GM21515 (cell line): ENCODE data around the gene BLOC1S4.

Experiments used
- ATAC-seq: cut with Tn5 transposase; IDR thresholded peaks from one replicate; pipeline ENCODE4 v1.9.1; 2021; ENCODE audit not compliant: unreplicated experiment

The BLOC1S4 gene

DNA sequence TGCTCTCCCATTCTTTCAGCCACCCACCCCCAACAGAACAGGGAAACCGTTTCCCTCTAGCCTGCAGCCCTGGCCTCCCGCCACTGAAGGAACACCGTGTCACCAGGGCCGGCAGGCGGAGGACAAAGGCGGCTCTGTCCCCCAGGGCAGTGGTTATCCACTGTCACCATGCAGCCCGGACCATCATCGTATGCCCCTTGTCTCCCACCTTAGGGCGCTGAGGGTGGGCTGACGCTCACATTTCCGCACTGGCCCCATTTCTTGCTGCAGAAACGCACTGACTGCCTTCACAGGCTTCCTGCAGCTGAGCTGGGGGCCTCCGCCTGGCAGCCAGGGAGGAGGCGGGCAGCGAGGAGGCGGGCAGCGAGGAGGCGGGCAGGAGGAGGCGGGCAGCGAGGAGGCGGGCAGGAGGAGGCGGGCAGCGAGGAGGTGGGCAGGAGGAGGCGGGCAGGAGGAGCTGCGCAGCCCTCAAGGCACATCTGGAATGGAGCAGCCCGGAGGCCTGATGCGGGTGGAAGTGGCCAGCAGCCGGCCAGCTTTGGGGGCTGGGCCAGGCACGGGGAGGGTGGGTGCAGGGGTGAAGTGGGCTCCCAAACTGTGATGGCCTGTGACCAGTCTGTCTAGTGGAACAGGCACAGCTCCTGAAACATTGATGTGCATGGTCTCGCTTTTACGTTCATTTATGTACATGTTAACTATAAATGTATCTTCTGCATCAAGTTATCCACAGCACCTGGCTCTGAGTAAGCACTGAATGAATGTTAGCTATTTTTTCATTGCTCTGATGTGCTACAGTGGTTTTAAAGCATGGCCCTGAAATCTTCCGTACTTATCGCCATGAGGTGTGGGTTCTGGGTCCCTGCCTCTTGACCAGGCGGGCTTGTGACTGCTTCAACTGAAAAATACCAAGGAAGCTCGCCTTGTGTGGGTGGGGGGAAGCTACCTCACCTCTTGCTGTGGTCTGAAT is 46.0 kb downstream of the BLOC1S4 start:
- no peak for ATAC-seq

DNA sequence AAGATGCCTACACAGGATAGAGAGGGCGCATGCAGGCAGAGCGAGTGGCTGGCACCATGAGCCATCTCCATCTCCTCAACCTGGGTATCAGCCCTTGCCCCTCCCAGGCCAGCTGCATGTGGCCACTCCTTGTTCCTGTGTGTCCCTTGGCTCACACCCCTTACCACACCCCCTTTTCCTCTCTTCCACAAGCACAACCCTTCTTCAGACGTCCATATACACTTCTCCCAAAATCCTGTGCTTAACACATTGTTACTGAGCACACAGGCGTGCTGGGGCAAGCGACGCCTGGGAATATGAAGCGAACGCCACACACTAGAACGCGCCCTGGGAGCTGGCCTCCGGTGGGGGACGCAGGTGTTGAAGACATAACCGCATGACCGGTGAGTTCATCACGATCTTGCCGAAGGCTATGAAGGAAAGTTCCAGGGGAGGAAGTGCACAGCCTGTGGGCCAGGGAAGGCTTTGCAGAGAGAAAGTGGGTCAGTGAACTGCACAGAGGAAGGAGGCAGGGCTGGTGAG is 47.4 kb downstream of the BLOC1S4 start:
- no peak for ATAC-seq

DNA sequence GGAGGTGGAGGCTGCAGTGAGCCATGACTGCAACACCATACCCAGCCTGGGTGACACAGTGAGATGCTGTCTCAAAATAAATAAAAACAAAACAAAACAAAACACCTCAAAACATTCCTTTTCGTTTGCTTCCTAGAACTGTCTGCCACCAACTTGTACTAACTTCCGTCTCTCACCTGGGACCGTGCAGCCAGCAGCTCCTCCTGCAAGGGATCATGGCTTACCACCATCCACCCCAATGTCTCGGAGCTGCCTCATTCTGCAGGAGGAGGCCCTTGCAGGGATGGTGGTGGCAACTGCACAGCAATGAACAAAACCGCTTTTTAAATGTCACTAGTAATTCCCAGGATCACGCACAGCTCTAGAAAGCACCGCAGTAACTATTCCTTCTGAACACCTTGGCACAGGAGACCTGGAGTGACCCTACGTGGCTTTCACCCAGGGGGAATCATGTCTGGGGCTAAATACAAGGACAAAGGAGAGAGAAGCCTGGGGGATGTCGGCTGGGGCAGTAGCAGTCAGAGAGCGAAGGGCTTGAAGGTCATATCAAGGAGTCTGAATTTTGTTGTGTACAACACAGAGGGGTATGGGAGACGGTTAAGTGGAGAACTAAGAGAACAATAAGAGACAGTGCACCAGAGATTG is 49.1 kb downstream of the BLOC1S4 start:
- ATAC-seq, result no peak

DNA sequence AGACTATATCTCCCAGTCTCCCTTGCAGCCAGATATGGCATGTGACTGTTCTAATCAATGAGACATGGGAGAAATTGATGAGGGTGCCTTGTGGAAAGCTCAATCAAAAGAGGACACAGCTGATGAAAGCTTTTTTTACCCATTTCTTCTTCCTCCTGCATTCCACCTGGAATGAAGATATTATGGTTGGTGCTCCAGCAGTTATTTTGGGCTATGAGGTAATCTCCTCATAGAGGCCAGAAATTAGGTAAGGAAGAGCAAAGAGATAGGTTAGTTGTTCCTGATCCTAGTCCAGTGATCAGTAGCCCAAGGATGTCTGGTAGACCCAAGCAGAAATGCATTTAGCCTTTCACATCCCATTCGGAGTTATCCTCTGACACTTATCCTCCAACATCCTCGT is 49.7 kb downstream of the BLOC1S4 start:
- ATAC-seq, result no peak
